OCI-LY3 (cell line): ENCODE data around the gene LYZ.
A peak's percentile ranks its signal among the peaks of the same experiment; 100 is the strongest.

Source experiments
- H2AFZ ChIP-seq: fragments of 200-600, 300-600 bp; shearing (Covaris generic); 2 replicates; pipeline ENCODE4 v1.6.0; 2014; ENCODE audit warnings: antibody characterized with exemption, low read depth, low read length
- H3K27ac ChIP-seq: fragments of 200-600, 300-600 bp; sonication (generic); 2 replicates; pipeline ENCODE4 v1.5.1; 2014; ENCODE audit warnings: mild to moderate bottlenecking, low read length, moderate library complexity, mixed read lengths
- H3K27me3 ChIP-seq: fragments of 200-600, 300-600 bp; sonication (generic); 2 replicates; pipeline ENCODE4 v1.6.1; 2014; ENCODE audit warnings: low read depth, low read length, mixed read lengths
- H3K36me3 ChIP-seq: fragments of 200-600, 300-600 bp; sonication (generic); replicated peaks from 2 replicates; pipeline ENCODE3; 2014; ENCODE audit warnings: low read depth, low read length, mixed read lengths
- H3K4me1 ChIP-seq: fragments of 300-600, 200-600 bp; sonication (generic); 2 replicates; pipeline ENCODE4 v1.6.1; 2014; ENCODE audit warnings: low read length, mixed read lengths
- H3K4me2 ChIP-seq: fragments of 200-600, 300-600 bp; sonication (generic); 2 replicates; pipeline ENCODE4 v1.6.1; 2014; ENCODE audit warnings: low read length, mixed read lengths
- H3K4me3 ChIP-seq: fragments of 300-600, 200-600 bp; sonication (generic); 2 replicates; pipeline ENCODE4 v1.5.1; 2014; ENCODE audit warnings: antibody characterized with exemption, mild to moderate bottlenecking, low read length, moderate library complexity
- H3K79me2 ChIP-seq: fragments of 300-600, 200-600 bp; shearing (Covaris generic); 2 replicates; pipeline ENCODE4 v1.6.1; 2014; ENCODE audit warnings: mild to moderate bottlenecking, low read length, mixed read lengths
- H3K9ac ChIP-seq: fragments of 300-600, 200-600 bp; shearing (Covaris generic); 2 replicates; pipeline ENCODE4 v1.6.0; 2014; ENCODE audit warnings: mild to moderate bottlenecking, low read length, moderate library complexity
- H3K9me3 ChIP-seq: fragments of 200-600, 300-600 bp; shearing (Covaris generic); 2 replicates; pipeline ENCODE4 v1.6.1; 2014; ENCODE audit warnings: low read length, mixed read lengths; ENCODE audit not compliant: insufficient read depth
- H4K20me1 ChIP-seq: fragments of 200-600, 300-600 bp; sonication (generic); 2 replicates; pipeline ENCODE4 v1.6.1; 2016; ENCODE audit warnings: low read length, mixed read lengths; ENCODE audit not compliant: insufficient read depth
- CTCF ChIP-seq: fragments of 200-600, 300-600 bp; sonication (generic); IDR thresholded peaks from 2 replicates; pipeline ENCODE4 v1.5.1; 2014; ENCODE audit warnings: antibody characterized with exemption, low read length, low read depth
- EZH2phosphoT487 ChIP-seq: fragments of 200-600 bp; shearing (Covaris generic); IDR thresholded peaks from 2 replicates; pipeline ENCODE4 v1.6.1; 2018; ENCODE audit warnings: antibody characterized with exemption, mixed run types, low read depth

Gene LYZ

DNA sequence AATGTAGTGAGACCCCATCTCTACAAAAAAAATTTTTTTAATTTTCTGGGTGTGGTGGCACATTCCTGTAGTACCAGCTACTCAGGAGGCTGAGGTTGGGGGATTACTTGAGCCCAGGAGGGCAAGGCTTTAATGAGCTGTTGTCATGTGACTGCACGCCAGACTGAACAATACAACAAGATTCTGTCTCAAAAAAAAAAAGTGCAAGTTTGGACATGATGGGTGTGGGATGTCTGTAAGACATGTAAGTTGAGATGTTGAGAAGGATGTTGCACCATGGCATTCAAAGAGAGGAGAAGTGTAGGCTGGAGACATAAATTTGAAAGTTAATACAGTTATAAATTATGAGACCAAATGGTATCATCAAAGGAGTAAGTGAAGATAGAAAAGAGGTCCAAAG, 34.9 kb downstream of the LYZ start:
- Histone ChIP-seq H3K27me3 (no peaks in the 10 kb centered on the region), H3K9ac (no peak overlapping the region), H3K4me1 (peaks cover 6% of the 10 kb centered on the region; the same call in 1 of the 2 replicates), H3K4me3 (no peak overlapping the region), H4K20me1 (no peaks in the 10 kb centered on the region), H2AFZ (no peak overlapping the region), H3K79me2 (peaks cover 5% of the 10 kb centered on the region; the same call in 1 of the 2 replicates), H3K36me3 (peaks cover 21% of the 10 kb centered on the region), H3K4me2 (no peak overlapping the region), H3K27ac (no peak overlapping the region), H3K9me3 (no peaks in the 10 kb centered on the region)
- TF ChIP-seq EZH2phosphoT487 (no peak), CTCF (no peak)

DNA sequence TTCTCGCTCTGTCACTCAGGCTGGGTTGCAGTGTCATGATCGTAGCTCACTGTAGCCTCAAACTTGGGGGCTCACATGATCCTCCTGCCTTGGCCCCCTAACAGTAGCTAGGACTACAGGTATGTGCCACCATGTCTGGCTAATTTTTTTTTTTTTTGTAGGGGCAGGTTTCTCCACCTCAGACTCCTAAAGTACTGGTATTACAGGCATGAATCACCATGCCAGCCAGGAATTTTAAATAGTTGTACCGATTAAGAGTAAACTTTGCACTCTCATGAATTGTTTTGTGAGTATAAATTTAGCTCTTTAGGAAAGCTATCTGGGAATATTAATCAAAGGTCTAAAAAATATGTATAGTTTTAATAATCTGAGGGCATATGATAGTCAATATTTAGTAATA, 36.9 kb downstream of the LYZ start:
- peaks cover 5% of the 10 kb centered on the region; the same call in 1 of the 2 replicates for H4K20me1 ChIP-seq
- H3K9ac ChIP-seq: no peak overlapping the region
- no peaks in the 10 kb centered on the region for H3K27me3 ChIP-seq
- no peak overlapping the region for H3K27ac ChIP-seq
- peaks cover 4% of the 10 kb centered on the region; the same call in 1 of the 2 replicates for H3K79me2 ChIP-seq
- H3K9me3 ChIP-seq: no peaks in the 10 kb centered on the region
- H2AFZ ChIP-seq: no peak overlapping the region
- H3K4me3 ChIP-seq: no peak overlapping the region
- no peak overlapping the region for H3K4me2 ChIP-seq
- TF ChIP-seq EZH2phosphoT487 (no peak), CTCF (no peak)
- H3K36me3 ChIP-seq: peaks cover 12% of the 10 kb centered on the region
- peaks cover 6% of the 10 kb centered on the region; the same call in 1 of the 2 replicates for H3K4me1 ChIP-seq

DNA sequence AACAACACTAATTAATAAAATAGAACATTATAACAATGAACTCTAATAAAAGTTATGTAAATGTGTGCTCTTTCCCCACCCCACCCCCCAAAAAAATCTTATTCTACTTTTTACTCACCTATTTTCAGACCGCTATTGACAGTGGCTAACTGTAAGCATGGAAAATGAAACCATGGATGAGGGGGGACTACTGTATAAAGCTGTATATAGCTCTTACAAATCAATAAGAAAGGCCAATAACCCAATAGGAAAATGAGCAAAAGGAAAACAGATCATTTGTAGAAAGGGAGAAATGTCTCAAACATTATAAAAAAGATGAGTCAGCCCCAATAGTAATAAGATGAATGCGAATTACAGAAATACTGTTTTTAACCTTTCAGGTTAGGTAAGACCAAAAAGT, 38.7 kb downstream of the LYZ start:
- no peak overlapping the region for H3K27ac ChIP-seq
- H3K4me1 ChIP-seq: peaks cover 14% of the 10 kb centered on the region
- peaks cover 23% of the 10 kb centered on the region for H3K36me3 ChIP-seq
- no peak overlapping the region for H3K9ac ChIP-seq
- TF ChIP-seq CTCF: no peak
- no peak for TF ChIP-seq EZH2phosphoT487
- H3K27me3 ChIP-seq: no peaks in the 10 kb centered on the region
- no peak overlapping the region for H2AFZ ChIP-seq
- no peaks in the 10 kb centered on the region for H3K9me3 ChIP-seq
- H4K20me1 ChIP-seq: peaks cover 5% of the 10 kb centered on the region; the same call in 1 of the 2 replicates
- H3K4me2 ChIP-seq: no peak overlapping the region
- H3K79me2 ChIP-seq: peaks cover 4% of the 10 kb centered on the region; the same call in 1 of the 2 replicates
- no peak overlapping the region for H3K4me3 ChIP-seq

DNA sequence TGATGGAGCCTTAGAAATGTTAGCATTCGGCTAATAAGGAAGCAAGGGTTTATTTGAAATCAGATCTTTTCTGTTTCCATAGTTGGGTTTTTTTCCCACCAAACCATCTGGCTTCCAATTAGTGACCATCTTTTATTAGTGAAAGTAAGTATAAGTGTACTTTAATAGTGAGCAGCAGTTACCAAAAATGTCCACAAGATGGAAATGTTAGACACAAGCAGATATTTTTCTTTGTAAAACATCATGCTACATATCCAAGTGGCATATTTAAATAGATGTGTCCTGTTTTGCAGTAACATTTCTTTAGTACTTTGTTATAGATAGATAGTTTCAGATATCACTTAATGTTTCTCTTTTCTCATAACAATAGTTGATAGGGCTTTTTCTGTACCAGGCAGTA, 40.2 kb downstream of the LYZ start:
- Histone ChIP-seq H3K9ac (no peak overlapping the region), H4K20me1 (peaks cover 5% of the 10 kb centered on the region; the same call in 1 of the 2 replicates), H3K4me2 (no peak overlapping the region), H3K4me3 (no peak overlapping the region), H3K79me2 (peaks cover 8% of the 10 kb centered on the region), H2AFZ (no peak overlapping the region), H3K9me3 (no peaks in the 10 kb centered on the region), H3K4me1 (peaks cover 27% of the 10 kb centered on the region), H3K27me3 (no peaks in the 10 kb centered on the region), H3K36me3 (peaks cover 30% of the 10 kb centered on the region), H3K27ac (no peak overlapping the region)
- TF ChIP-seq EZH2phosphoT487 (no peak), CTCF (peak; percentile 59)
